VCaP (cell line): ENCODE results near the gene OR11A1.

Source experiments
- H3K27ac ChIP-seq: fragments of 450-650 bp; 2 replicates; pipeline ENCODE4 v1.5.1; 2017
- CTCF ChIP-seq: fragments of 450-650 bp; conservative IDR thresholded peaks from 2 replicates; pipeline ENCODE4 v1.5.1; 2017; ENCODE audit warnings: mild to moderate bottlenecking, moderate library complexity

The OR11A1 gene

GRCh38 chr6:29456971-29457370 lies at the start of gene OR11A1, which contains the start of gene OR2H1:
Gene OR11A1 (minus strand): TSS chr6:29457071. CDS start chr6:29427641, 29,430 bp downstream.
Gene OR2H1 (plus strand): TSS chr6:29457155. CDS start chr6:29461770, 4,615 bp downstream.
- no peak for TF ChIP-seq CTCF
- H3K27ac ChIP-seq, result no peak within 1 kb of the TSS

- H3K27ac ChIP-seq, result no peak overlapping the region
- no peak for TF ChIP-seq CTCF
These were observed 49.7 kb upstream of the OR11A1 start for GRCh38 chr6:29506446-29507067.

GRCh38 chr6:29505808-29506207 lies 48.9 kb upstream of the OR11A1 start:
- no peak overlapping the region for H3K27ac ChIP-seq
- no peak for TF ChIP-seq CTCF

GRCh38 chr6:29504961-29505360 lies 48.1 kb upstream of the OR11A1 start:
- no peak overlapping the region for H3K27ac ChIP-seq
- TF ChIP-seq CTCF, result no peak

- no peak overlapping the region for H3K27ac ChIP-seq
- TF ChIP-seq CTCF, result no peak
These were observed 45.7 kb upstream of the OR11A1 start for GRCh38 chr6:29502597-29502996.

- no peak overlapping the region for H3K27ac ChIP-seq
- TF ChIP-seq CTCF, result no peak
These were observed 45.3 kb upstream of the OR11A1 start for GRCh38 chr6:29502181-29502580.

GRCh38 chr6:29501106-29501505 lies 44.2 kb upstream of the OR11A1 start:
- no peak overlapping the region for H3K27ac ChIP-seq
- no peak for TF ChIP-seq CTCF
